IPS-15b (cell line): ENCODE results near the gene HES1.

ENCODE experiments used
- H3K27me3 ChIP-seq: one replicate; pipeline ENCODE4 v1.6.1; 2013; ENCODE audit warnings: low read length; ENCODE audit not compliant: control insufficient read depth, insufficient read depth
- H3K36me3 ChIP-seq: one replicate; pipeline ENCODE4 v1.6.1; 2013; ENCODE audit warnings: low read length; ENCODE audit not compliant: control insufficient read depth, insufficient read depth
- H3K4me1 ChIP-seq: one replicate; pipeline ENCODE4 v1.6.1; 2013; ENCODE audit warnings: mild to moderate bottlenecking, low read length; ENCODE audit not compliant: control insufficient read depth, insufficient read depth
- H3K4me3 ChIP-seq: one replicate; pipeline ENCODE4 v1.5.1; 2013; ENCODE audit warnings: low read depth, low read length
- H3K9ac ChIP-seq: one replicate; pipeline ENCODE4 v1.6.1; 2013; ENCODE audit warnings: low read depth, mild to moderate bottlenecking, low read length
- H3K9me3 ChIP-seq: one replicate; pipeline ENCODE4 v1.6.1; 2013; ENCODE audit warnings: mild to moderate bottlenecking, low read length; ENCODE audit not compliant: control insufficient read depth, insufficient read depth

The HES1 gene

GRCh38 chr3:194105292-194105691 lies 30.7 kb upstream of the HES1 start:
- no peaks in the 10 kb centered on the region for H3K4me1 ChIP-seq
- H3K36me3 ChIP-seq: no peaks in the 10 kb centered on the region
- H3K9ac ChIP-seq: no peak overlapping the region
- peaks cover 3% of the 10 kb centered on the region for H3K27me3 ChIP-seq
- no peaks in the 10 kb centered on the region for H3K9me3 ChIP-seq
- no peak overlapping the region for H3K4me3 ChIP-seq

- H3K27me3 ChIP-seq: peaks cover 3% of the 10 kb centered on the region
- H3K9ac ChIP-seq: no peak overlapping the region
- H3K4me1 ChIP-seq: peaks cover under 1% of the 10 kb centered on the region
- no peaks in the 10 kb centered on the region for H3K36me3 ChIP-seq
- H3K9me3 ChIP-seq: no peaks in the 10 kb centered on the region
- no peak overlapping the region for H3K4me3 ChIP-seq
Measured at GRCh38 chr3:194107107-194107506, 28.8 kb upstream of the HES1 start.

GRCh38 chr3:194109192-194109863 lies 26.6 kb upstream of the HES1 start:
- no peaks in the 10 kb centered on the region for H3K9me3 ChIP-seq
- H3K4me1 ChIP-seq: peaks cover 9% of the 10 kb centered on the region
- peaks cover 3% of the 10 kb centered on the region for H3K27me3 ChIP-seq
- H3K4me3 ChIP-seq: no peak overlapping the region
- H3K9ac ChIP-seq: no peak overlapping the region
- H3K36me3 ChIP-seq: no peaks in the 10 kb centered on the region

- H3K4me1 ChIP-seq: peaks cover 9% of the 10 kb centered on the region
Measured at GRCh38 chr3:194110483-194110882, 25.5 kb upstream of the HES1 start.

GRCh38 chr3:194111336-194111735 lies 24.6 kb upstream of the HES1 start:
- no peaks in the 10 kb centered on the region for H3K36me3 ChIP-seq
- no peak overlapping the region for H3K9ac ChIP-seq
- no peak overlapping the region for H3K4me3 ChIP-seq
- H3K4me1 ChIP-seq: peaks cover 9% of the 10 kb centered on the region
- peaks cover 3% of the 10 kb centered on the region for H3K27me3 ChIP-seq
- no peaks in the 10 kb centered on the region for H3K9me3 ChIP-seq

More at GRCh38 chr3:194110483-194110882, 25.5 kb upstream of the HES1 start:
- H3K4me3 ChIP-seq: no peak overlapping the region
- no peak overlapping the region for H3K9ac ChIP-seq
- peaks cover 3% of the 10 kb centered on the region for H3K27me3 ChIP-seq
- no peaks in the 10 kb centered on the region for H3K9me3 ChIP-seq
- H3K36me3 ChIP-seq: no peaks in the 10 kb centered on the region

GRCh38 chr3:194112120-194113106 lies 23.5 kb upstream of the HES1 start:
- Histone ChIP-seq H3K9ac (no peak overlapping the region), H3K4me3 (no peak overlapping the region), H3K27me3 (peaks cover 8% of the 10 kb centered on the region)

GRCh38 chr3:194114123-194114522 lies 21.8 kb upstream of the HES1 start:
- H3K4me3 ChIP-seq: no peak overlapping the region
- H3K4me1 ChIP-seq: peaks cover 9% of the 10 kb centered on the region
- H3K27me3 ChIP-seq: peaks cover 7% of the 10 kb centered on the region
- no peaks in the 10 kb centered on the region for H3K9me3 ChIP-seq
- no peak overlapping the region for H3K9ac ChIP-seq
- no peaks in the 10 kb centered on the region for H3K36me3 ChIP-seq

More at GRCh38 chr3:194112120-194113106, 23.5 kb upstream of the HES1 start:
- Histone ChIP-seq H3K4me1 (peaks cover 9% of the 10 kb centered on the region), H3K36me3 (no peaks in the 10 kb centered on the region), H3K9me3 (no peaks in the 10 kb centered on the region)

GRCh38 chr3:194117104-194117845 lies 18.7 kb upstream of the HES1 start:
- no peak overlapping the region for H3K9ac ChIP-seq
- H3K36me3 ChIP-seq: no peaks in the 10 kb centered on the region
- H3K4me3 ChIP-seq: no peak overlapping the region
- peaks cover 10% of the 10 kb centered on the region for H3K27me3 ChIP-seq
- no peaks in the 10 kb centered on the region for H3K9me3 ChIP-seq
- peaks cover 7% of the 10 kb centered on the region for H3K4me1 ChIP-seq

GRCh38 chr3:194118920-194119319 lies 17.0 kb upstream of the HES1 start:
- Histone ChIP-seq H3K9ac (no peak overlapping the region), H3K27me3 (peaks cover 10% of the 10 kb centered on the region), H3K4me1 (no peaks in the 10 kb centered on the region), H3K9me3 (no peaks in the 10 kb centered on the region), H3K4me3 (no peak overlapping the region), H3K36me3 (no peaks in the 10 kb centered on the region)

- Histone ChIP-seq H3K9ac (no peak overlapping the region), H3K4me3 (no peak overlapping the region), H3K27me3 (peaks cover 10% of the 10 kb centered on the region), H3K9me3 (no peaks in the 10 kb centered on the region), H3K36me3 (no peaks in the 10 kb centered on the region), H3K4me1 (no peaks in the 10 kb centered on the region)
Measured at GRCh38 chr3:194119831-194120590, 15.9 kb upstream of the HES1 start.
